ENCODE data around the gene SIGLEC14. TPM values are rescaled to one million over a fixed set of nuclear protein-coding genes. Genes with fewer than 3 reads are reported as not detected.

The SIGLEC14 gene
- total and polyA plus RNA-seq, 2 donors (not counting 1 experiment from before 2014, with no cell fraction given), result not detected

DNA sequence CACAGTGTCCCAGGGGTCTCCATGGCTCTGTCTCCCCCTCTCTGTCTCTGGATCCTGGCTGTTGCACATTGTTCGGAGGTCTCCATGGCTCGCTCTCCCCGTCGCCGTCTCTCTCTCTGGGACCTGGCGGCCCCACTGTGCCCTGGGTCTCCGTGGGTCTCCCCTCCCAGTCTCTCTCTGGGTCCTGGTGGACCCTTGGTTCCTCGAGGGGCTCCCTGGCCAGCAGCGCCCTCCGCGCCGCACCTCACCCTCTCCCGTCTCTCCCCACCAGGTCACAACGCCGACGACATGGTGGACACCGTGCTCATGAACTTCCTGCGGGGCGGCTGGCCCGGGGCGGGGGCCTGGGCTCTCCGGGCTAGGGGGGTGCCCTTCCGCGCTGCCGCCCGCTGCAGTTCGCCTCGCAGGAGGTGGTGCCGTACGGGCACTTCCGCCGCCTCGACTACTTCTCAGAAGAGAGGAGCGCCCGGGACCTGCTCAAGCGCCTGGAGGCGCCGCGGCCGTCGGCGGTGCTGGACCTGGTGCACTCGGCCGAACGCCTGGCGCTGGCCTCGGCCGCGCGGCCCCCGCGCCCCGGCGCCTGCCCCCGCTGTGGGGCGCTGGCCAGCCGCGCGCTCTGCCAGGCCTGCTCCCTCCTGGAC, 45.6 kb downstream of the SIGLEC14 start:
- Histone ChIP-seq H3K4me1 (ENCODE audit: control insufficient read depth, extremely low read depth, insufficient read depth, low read length) (no peaks in the 10 kb centered on the region), H3K79me2 (ENCODE audit: control insufficient read depth, insufficient read depth, low read length) (no peaks in the 10 kb centered on the region), H3K9me3 (ENCODE audit: control insufficient read depth, insufficient read depth, low read depth, low read length) (no peaks in the 10 kb centered on the region), H3K27ac (ENCODE audit: insufficient read depth, low read length) (no peak overlapping the region), H3K4me2 (ENCODE audit: extremely low read depth, insufficient read depth, low read length) (no peak overlapping the region), H4K20me1 (ENCODE audit: control insufficient read depth, extremely low read depth, insufficient read depth, low read length) (no peaks in the 10 kb centered on the region), H2AFZ (ENCODE audit: low read length) (no peak overlapping the region), H3K27me3 (ENCODE audit: control insufficient read depth, insufficient read depth, low read length) (no peaks in the 10 kb centered on the region), H3K36me3 (ENCODE audit: control insufficient read depth, insufficient read depth, low read length) (no peaks in the 10 kb centered on the region), H3K4me3 (replicated peaks in 1 of 4; ENCODE audit: control extremely low read depth in 1 of 4, insufficient read depth in 1 of 4, low read depth in 3 of 4, low read length in 4 of 4) (no peak overlapping the region), H3K9ac (ENCODE audit: insufficient read depth, low read length) (no peak overlapping the region)
- TF ChIP-seq EZH2 (IDR thresholded peaks at IDR 0.05; ENCODE audit: low read length, missing control alignments), result no peak
- TF ChIP-seq, protein P1, sequence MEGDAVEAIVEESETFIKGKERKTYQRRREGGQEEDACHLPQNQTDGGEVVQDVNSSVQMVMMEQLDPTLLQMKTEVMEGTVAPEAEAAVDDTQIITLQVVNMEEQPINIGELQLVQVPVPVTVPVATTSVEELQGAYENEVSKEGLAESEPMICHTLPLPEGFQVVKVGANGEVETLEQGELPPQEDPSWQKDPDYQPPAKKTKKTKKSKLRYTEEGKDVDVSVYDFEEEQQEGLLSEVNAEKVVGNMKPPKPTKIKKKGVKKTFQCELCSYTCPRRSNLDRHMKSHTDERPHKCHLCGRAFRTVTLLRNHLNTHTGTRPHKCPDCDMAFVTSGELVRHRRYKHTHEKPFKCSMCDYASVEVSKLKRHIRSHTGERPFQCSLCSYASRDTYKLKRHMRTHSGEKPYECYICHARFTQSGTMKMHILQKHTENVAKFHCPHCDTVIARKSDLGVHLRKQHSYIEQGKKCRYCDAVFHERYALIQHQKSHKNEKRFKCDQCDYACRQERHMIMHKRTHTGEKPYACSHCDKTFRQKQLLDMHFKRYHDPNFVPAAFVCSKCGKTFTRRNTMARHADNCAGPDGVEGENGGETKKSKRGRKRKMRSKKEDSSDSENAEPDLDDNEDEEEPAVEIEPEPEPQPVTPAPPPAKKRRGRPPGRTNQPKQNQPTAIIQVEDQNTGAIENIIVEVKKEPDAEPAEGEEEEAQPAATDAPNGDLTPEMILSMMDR (conservative IDR thresholded peaks at IDR 0.05 in 1 of 2, IDR thresholded peaks at IDR 0.05 in 1 of 2; ENCODE audit: low read depth in 1 of 2, low read length in 2 of 2), result no peak
- DNase-seq (ENCODE audit: low read depth in 2 of 2), result no peak

- Histone ChIP-seq H3K79me2 (ENCODE audit: control insufficient read depth, insufficient read depth, low read length) (no peaks in the 10 kb centered on the region), H4K20me1 (ENCODE audit: control insufficient read depth, extremely low read depth, insufficient read depth, low read length) (no peaks in the 10 kb centered on the region), H3K4me2 (ENCODE audit: extremely low read depth, insufficient read depth, low read length) (no peak overlapping the region), H3K4me1 (ENCODE audit: control insufficient read depth, extremely low read depth, insufficient read depth, low read length) (no peaks in the 10 kb centered on the region), H3K4me3 (replicated peaks in 1 of 4; ENCODE audit: control extremely low read depth in 1 of 4, insufficient read depth in 1 of 4, low read depth in 3 of 4, low read length in 4 of 4) (no peak overlapping the region), H3K9me3 (ENCODE audit: control insufficient read depth, insufficient read depth, low read depth, low read length) (no peaks in the 10 kb centered on the region), H2AFZ (ENCODE audit: low read length) (no peak overlapping the region), H3K27ac (ENCODE audit: insufficient read depth, low read length) (no peak overlapping the region), H3K36me3 (ENCODE audit: control insufficient read depth, insufficient read depth, low read length) (no peaks in the 10 kb centered on the region), H3K27me3 (ENCODE audit: control insufficient read depth, insufficient read depth, low read length) (no peaks in the 10 kb centered on the region), H3K9ac (ENCODE audit: insufficient read depth, low read length) (no peak overlapping the region)
- DNase-seq (ENCODE audit: low read depth in 2 of 2), result no peak
- TF ChIP-seq EZH2 (IDR thresholded peaks at IDR 0.05; ENCODE audit: low read length, missing control alignments), result no peak
- TF ChIP-seq, protein P1 (conservative IDR thresholded peaks at IDR 0.05 in 1 of 2, IDR thresholded peaks at IDR 0.05 in 1 of 2; ENCODE audit: low read depth in 1 of 2, low read length in 2 of 2), result no peak
These were observed 47.5 kb downstream of the SIGLEC14 start for GRCh38 chr19:51599084-51599483.

- no peak for TF ChIP-seq EZH2 (IDR thresholded peaks at IDR 0.05; ENCODE audit: low read length, missing control alignments)
- TF ChIP-seq, protein P1 (conservative IDR thresholded peaks at IDR 0.05 in 1 of 2, IDR thresholded peaks at IDR 0.05 in 1 of 2; ENCODE audit: low read depth in 1 of 2, low read length in 2 of 2), result no peak
- Histone ChIP-seq H3K36me3 (ENCODE audit: control insufficient read depth, insufficient read depth, low read length) (no peaks in the 10 kb centered on the region), H3K9me3 (ENCODE audit: control insufficient read depth, insufficient read depth, low read depth, low read length) (no peaks in the 10 kb centered on the region), H3K9ac (ENCODE audit: insufficient read depth, low read length) (no peak overlapping the region), H3K4me3 (replicated peaks in 1 of 4; ENCODE audit: control extremely low read depth in 1 of 4, insufficient read depth in 1 of 4, low read depth in 3 of 4, low read length in 4 of 4) (no peak overlapping the region), H3K4me2 (ENCODE audit: extremely low read depth, insufficient read depth, low read length) (no peak overlapping the region), H3K4me1 (ENCODE audit: control insufficient read depth, extremely low read depth, insufficient read depth, low read length) (no peaks in the 10 kb centered on the region), H2AFZ (ENCODE audit: low read length) (no peak overlapping the region), H3K27me3 (ENCODE audit: control insufficient read depth, insufficient read depth, low read length) (no peaks in the 10 kb centered on the region), H3K27ac (ENCODE audit: insufficient read depth, low read length) (no peak overlapping the region), H3K79me2 (ENCODE audit: control insufficient read depth, insufficient read depth, low read length) (no peaks in the 10 kb centered on the region), H4K20me1 (ENCODE audit: control insufficient read depth, extremely low read depth, insufficient read depth, low read length) (no peaks in the 10 kb centered on the region)
- no peak for DNase-seq (ENCODE audit: low read depth in 2 of 2)
These were observed 48.3 kb downstream of the SIGLEC14 start for GRCh38 chr19:51598159-51598915.
